Erythroblast (primary cell): Measurements from ENCODE around the gene FAU.

Experiments used
- GATA1 ChIP-seq: IDR thresholded peaks from 2 replicates; pipeline ENCODE4 v1.6.1; 2011; ENCODE audit warnings: low read depth, mild to moderate bottlenecking, control low read depth, low read length, moderate library complexity
- POLR2A ChIP-seq: IDR thresholded peaks from 2 replicates; pipeline ENCODE4 v1.6.1; 2011; ENCODE audit warnings: mild to moderate bottlenecking, low read length

GRCh38 chr11:65087827-65088226 lies 34.1 kb downstream of the FAU start:
- TF ChIP-seq POLR2A, result no peak
- TF ChIP-seq GATA1, result no peak
